Activated CD4-positive, alpha-beta T cell treated with anti-CD3 and anti-CD28 coated beads for 36 hours (primary cell): ENCODE results near the gene CLBA1. TPM values are rescaled to one million over a fixed set of nuclear protein-coding genes. Genes with fewer than 3 reads are reported as not detected.
"Not testable (repeated sequence)": the region's sequence is repeated elsewhere in the genome, so short reads cannot be mapped to it uniquely, and the experiment has no call there.

Experiments used
- ATAC-seq: fragments of 200-7000 bp; cut with Tn5 transposase; one replicate; pipeline ENCODE4 v1.10.0; 2021; ENCODE audit warnings: mild to moderate bottlenecking, moderate library complexity
- CTCF ChIA-PET: fragments of 350-600 bp; sonication (Branson Sonifier 250); formaldehyde crosslinking; loops from one replicate; lab custom pipeline; 2021; ENCODE audit warnings: antibody characterized with exemption; lab: Charles Lee
- POLR2A ChIA-PET: fragments of 350-600 bp; sonication (Branson Sonifier 250); formaldehyde crosslinking; loops from one replicate; lab custom pipeline; 2021; ENCODE audit warnings: antibody characterized with exemption, inconsistent platforms; lab: Charles Lee
- DNase-seq: peaks from one replicate; pipeline ENCODE4 v3.0.0-alpha.2; 2020
- H3K27ac Mint-ChIP-seq: one replicate; pipeline ENCODE4 v1.8.0; 2021; ENCODE audit warnings: mixed read lengths
- H3K27me3 Mint-ChIP-seq: one replicate; pipeline ENCODE4 v1.8.0; 2021; ENCODE audit warnings: mixed read lengths
- H3K36me3 Mint-ChIP-seq: one replicate; pipeline ENCODE4 v1.8.0; 2021; ENCODE audit warnings: low read depth, mixed read lengths
- H3K4me1 Mint-ChIP-seq: one replicate; pipeline ENCODE4 v1.8.0; 2021; ENCODE audit warnings: mixed read lengths
- H3K4me3 Mint-ChIP-seq: one replicate; pipeline ENCODE4 v1.8.0; 2021; ENCODE audit warnings: mild to moderate bottlenecking, moderate library complexity, mixed read lengths
- H3K9me3 Mint-ChIP-seq: one replicate; pipeline ENCODE4 v1.8.0; 2021; ENCODE audit warnings: low read depth, mixed read lengths
- intact Hi-C, 2 experiments: fragments of 100-400 bp; cut with DNase I in 1 of 2; cut with micrococcal nuclease in 1 of 2; formaldehyde crosslinking; loops; one replicate each; pipeline versions ENCODE4 v1.14.2 to v1.15.1; 2022 to 2024; cut with DNase I, micrococcal nuclease
- total RNA-seq, 2 experiments: library from RNA; stranded (reverse); gene quantifications; one replicate each; pipeline ENCODE4 v1.2.3, GENCODE V29; 2021

The CLBA1 gene
- total RNA-seq, 2 experiments from 2014 or later, result 1.1 to 1.9 TPM

DNA sequence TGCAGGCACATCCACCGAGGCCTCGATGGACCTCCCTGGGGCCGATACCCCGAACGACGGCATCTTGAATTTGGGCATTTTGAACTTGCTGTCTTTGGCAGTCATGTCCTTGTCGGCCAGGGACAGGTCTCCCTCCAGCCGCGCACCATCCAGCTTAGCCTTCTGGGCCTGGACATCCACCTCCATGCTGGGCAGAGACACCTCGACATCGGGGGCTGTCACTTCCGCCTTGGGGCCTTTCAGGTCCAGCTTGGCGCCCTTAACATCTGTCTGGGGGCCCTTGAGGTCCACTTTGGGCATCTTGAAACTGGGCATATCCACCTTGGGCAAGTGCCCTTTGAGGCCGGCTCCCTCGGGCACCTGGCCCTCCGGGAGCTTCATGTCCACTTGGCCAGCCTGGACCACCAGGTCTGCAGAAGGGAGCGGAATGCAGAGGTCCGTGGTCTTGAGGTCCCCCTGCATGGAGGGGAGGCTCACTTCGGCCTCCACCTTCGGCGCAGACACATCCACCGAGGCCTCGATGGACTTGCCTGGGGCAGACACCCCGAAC, 36.1 kb upstream of the CLBA1 start:
- H3K9me3 Mint-ChIP-seq, H3K4me1 Mint-ChIP-seq, CTCF ChIA-PET, POLR2A ChIA-PET, DNase-seq, intact Hi-C loops, H3K4me3 Mint-ChIP-seq, H3K36me3 Mint-ChIP-seq, H3K27me3 Mint-ChIP-seq, H3K27ac Mint-ChIP-seq, ATAC-seq: not testable (repeated sequence)

DNA sequence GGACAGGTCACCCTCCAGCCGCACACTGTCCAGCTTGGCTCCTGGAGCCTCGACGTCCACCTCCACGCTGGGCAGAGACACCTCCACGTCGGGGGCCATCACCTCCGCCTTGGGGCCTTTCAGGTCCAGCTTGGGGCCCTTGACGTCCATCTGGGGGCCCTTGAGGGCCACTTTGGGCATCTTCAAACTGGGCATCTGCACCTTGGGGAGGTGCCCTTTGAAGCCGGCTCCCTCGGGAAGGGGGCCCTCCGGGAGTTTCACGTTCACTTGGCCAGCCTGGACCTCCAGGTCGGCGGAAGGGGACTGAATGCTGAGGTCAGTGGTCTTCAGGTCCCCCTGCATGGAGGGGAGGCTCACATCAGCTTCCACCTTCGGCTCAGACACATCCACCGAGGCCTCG, 35.6 kb upstream of the CLBA1 start:
- CTCF ChIA-PET, result no interaction called here
- Mint-ChIP-seq H3K27me3 (peaks cover 3% of the 10 kb centered on the region), H3K27ac (no peak overlapping the region), H3K4me3 (no peak overlapping the region), H3K36me3 (no peaks in the 10 kb centered on the region), H3K9me3 (no peaks in the 10 kb centered on the region), H3K4me1 (no peaks in the 10 kb centered on the region)
- intact Hi-C loops, result no loop called here
- POLR2A ChIA-PET, result no interaction called here
- no peak for DNase-seq
- ATAC-seq, result no peak

- not testable (repeated sequence) for H3K27ac Mint-ChIP-seq, DNase-seq, ATAC-seq
Observed at GRCh38 chr14:104950701-104951100, 34.9 kb upstream of the CLBA1 start.

DNA sequence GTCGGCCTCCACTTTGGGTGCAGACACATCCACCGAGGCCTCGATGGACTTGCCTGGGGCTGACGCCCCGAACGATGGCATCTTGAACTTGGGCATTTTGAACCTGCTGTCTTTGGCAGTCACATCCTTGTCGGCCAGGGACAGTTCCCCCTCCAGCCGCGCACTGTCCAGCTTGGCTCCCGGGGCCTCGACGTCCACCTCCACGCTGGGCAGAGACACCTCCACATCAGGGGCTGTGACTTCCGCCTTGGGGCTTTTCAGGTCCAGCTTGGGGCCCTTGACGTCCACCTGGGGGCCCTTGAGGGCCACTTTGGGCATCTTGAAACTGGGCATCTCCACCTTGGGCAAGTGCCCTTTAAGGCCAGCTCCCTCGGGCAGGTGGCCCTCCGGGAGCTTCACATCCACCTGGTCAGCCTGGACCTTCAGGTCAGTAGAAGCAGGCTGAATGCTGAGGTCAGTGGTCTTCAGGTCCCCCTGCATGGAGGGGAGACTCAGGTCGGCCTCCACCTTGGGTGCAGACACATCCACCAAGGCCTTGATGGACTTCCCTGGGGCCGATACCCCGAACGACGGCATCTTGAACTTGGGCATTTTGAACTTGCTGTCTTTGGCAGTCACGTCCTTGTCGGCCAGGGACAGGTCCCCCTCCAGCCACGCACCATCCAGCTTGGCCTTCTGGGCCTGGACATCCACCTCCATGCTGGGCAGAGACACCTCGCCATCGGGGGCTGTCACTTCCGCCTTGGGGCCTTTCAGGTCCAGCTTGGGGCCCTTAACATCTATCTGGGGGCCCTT, 33.5 kb upstream of the CLBA1 start:
- ATAC-seq, H3K36me3 Mint-ChIP-seq, H3K27ac Mint-ChIP-seq, H3K4me1 Mint-ChIP-seq, DNase-seq, H3K9me3 Mint-ChIP-seq, CTCF ChIA-PET, POLR2A ChIA-PET, H3K27me3 Mint-ChIP-seq, H3K4me3 Mint-ChIP-seq, intact Hi-C loops: not testable (repeated sequence)

More at GRCh38 chr14:104950701-104951100, 34.9 kb upstream of the CLBA1 start:
- intact Hi-C loops, CTCF ChIA-PET, H3K36me3 Mint-ChIP-seq, H3K4me1 Mint-ChIP-seq, POLR2A ChIA-PET, H3K27me3 Mint-ChIP-seq, H3K9me3 Mint-ChIP-seq, H3K4me3 Mint-ChIP-seq: not testable (repeated sequence)

DNA sequence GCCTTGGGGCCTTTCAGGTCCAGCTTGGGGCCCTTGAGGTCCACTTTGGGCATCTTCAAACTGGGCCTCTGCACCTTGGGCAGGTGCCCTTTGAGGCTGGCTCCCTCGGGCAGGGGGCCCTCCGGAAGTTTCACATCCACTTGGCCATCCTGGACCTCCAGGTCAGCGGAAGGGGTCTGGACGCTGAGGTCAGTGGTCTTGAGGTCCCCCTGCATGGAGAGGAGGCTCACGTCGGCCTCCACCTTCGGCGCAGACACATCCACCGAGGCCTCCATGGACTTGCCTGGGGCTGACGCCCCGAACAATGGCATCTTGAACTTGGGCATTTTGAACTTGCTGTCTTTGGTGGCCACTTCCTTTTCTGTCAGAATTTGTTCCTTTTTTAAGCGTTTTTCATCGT, 32.5 kb upstream of the CLBA1 start:
- Mint-ChIP-seq H3K27me3 (peaks cover 13% of the 10 kb centered on the region), H3K27ac (no peak overlapping the region), H3K9me3 (no peaks in the 10 kb centered on the region), H3K36me3 (no peaks in the 10 kb centered on the region), H3K4me1 (no peaks in the 10 kb centered on the region), H3K4me3 (no peak overlapping the region)
- CTCF ChIA-PET, result no interaction called here
- intact Hi-C loops, result no loop called here
- ATAC-seq (no peak), DNase-seq (no peak)
- POLR2A ChIA-PET, result no interaction called here

DNA sequence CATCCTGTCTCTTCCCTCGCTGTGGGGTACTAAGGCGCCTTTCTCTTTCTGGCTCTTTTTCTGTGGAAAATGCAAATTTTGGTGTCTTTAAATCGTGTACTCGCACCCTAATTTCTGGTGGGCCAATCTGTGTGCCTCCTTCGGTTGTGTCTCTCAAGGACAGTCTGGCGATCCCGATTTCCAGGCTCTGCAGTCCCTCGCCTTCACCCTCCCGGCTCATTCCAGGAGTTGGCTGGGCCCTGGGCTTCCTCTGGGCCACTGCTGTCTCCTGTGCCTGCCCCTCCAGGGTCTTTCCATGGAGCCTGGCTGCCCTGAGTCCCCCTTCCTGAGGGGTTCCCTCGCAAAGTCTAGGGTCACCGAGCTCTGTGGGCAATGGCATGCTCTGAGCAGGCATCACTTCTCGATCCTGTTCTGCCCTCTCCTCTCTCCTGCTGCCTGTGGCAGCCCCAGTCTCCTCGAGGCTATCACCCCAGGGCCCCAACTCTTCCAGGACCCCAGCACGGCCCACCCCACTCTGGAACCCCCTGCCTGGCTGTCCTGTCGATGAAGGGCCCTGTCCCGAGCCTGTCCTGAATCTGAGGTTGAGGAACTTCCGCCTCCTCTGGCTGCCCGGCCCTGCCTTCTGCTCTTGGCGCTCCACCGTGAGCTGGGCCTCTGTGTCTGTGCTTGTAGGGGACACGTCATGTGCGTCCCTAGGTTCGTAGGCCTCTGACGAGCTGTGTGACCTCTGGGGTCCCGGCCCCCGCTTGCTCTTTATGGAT, 31.5 kb upstream of the CLBA1 start:
- ATAC-seq (no peak), DNase-seq (no peak)
- Mint-ChIP-seq H3K4me3 (no peak overlapping the region), H3K27me3 (peaks cover 15% of the 10 kb centered on the region), H3K36me3 (no peaks in the 10 kb centered on the region), H3K27ac (no peak overlapping the region), H3K9me3 (no peaks in the 10 kb centered on the region), H3K4me1 (no peaks in the 10 kb centered on the region)
- CTCF ChIA-PET, result no interaction called here
- POLR2A ChIA-PET, result no interaction called here
- intact Hi-C loops, result no loop called here

DNA sequence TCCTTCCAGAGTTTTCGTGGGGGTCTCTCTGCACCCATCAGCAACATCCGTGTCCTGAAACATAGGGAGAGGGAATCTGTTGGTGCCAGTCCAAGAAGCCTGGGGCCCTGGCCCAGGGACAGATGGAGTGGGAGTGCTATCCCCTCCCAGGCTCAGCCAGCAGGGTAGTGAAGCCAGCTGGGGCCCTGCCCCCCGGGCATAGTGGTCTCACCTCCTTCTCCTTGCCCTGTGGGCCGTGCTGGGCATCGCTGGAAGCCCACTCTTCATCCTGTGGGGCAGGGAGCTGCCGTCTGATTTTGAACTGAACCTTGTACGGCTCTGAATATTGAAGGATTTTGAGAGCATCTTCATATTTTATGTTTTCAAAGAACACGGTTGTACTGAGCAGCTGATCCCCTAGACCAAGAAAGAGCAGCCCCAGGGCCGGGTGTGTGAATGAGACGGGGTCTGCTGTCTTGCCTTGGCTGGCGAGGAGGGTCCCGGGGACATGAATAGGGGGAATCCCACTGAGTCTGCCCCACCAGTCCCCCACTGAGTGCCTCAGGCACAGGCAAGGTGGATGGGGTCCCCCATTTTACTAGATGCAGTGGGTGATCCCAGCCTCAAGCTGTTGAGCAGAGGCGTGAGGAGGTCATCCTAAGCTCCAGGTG, 30.7 kb upstream of the CLBA1 start:
- no peak overlapping the region for H3K4me3 Mint-ChIP-seq
- CTCF ChIA-PET, result no interaction called here
- H3K4me1 Mint-ChIP-seq, result no peaks in the 10 kb centered on the region
- no peak for ATAC-seq
- H3K27me3 Mint-ChIP-seq, result peaks cover 15% of the 10 kb centered on the region
- H3K27ac Mint-ChIP-seq, result no peak overlapping the region
- intact Hi-C loops, result no loop called here
- POLR2A ChIA-PET, result no interaction called here
- no peaks in the 10 kb centered on the region for H3K9me3 Mint-ChIP-seq
- H3K36me3 Mint-ChIP-seq, result no peaks in the 10 kb centered on the region
- no peak for DNase-seq

GRCh38 chr14:104955396-104955770, 30.2 kb upstream of the CLBA1 start:
- peaks cover 15% of the 10 kb centered on the region for H3K27me3 Mint-ChIP-seq
- no peaks in the 10 kb centered on the region for H3K36me3 Mint-ChIP-seq
- H3K4me3 Mint-ChIP-seq, result no peak overlapping the region
- H3K27ac Mint-ChIP-seq, result no peak overlapping the region
- no peaks in the 10 kb centered on the region for H3K4me1 Mint-ChIP-seq
- ChIA-PET POLR2A (no interaction called here), CTCF (no interaction called here)
- ATAC-seq (no peak), DNase-seq (no peak)
- intact Hi-C loops, result no loop called here
- no peaks in the 10 kb centered on the region for H3K9me3 Mint-ChIP-seq

DNA sequence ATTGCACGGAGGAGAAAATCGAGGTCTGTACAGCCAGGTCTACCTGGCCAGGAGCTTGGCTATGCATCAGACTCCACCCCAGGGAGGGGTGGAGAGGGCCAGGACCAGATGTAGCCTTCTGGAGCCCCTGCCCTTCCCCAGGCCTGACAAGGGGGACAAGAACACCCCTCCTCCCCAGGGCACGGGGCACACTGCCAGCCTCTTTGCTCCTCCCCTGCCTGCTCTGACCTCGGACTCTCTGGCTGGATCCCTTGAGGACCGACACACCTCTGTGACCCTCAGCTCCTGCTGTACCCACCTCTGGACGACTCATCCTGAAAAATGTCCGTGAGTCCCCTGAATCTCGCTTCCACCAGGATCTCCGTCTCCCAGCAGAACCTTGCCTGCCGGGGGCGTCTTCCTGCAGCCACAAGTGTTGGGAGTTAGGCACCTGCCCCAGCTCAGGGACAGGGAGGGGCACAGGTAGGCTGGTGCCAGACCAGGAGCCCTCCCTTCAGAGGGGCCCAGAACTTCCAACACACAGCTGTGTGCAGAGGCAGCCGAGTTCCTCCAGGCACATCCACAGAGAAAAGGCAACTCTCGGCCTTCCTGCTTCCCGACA, 29.2 kb upstream of the CLBA1 start:
- intact Hi-C loops, result no loop called here
- CTCF ChIA-PET, result no interaction called here
- no peak overlapping the region for H3K4me3 Mint-ChIP-seq
- H3K27me3 Mint-ChIP-seq, result peaks cover 15% of the 10 kb centered on the region
- DNase-seq (no peak), ATAC-seq (no peak)
- H3K4me1 Mint-ChIP-seq, result no peaks in the 10 kb centered on the region
- no peaks in the 10 kb centered on the region for H3K36me3 Mint-ChIP-seq
- no peaks in the 10 kb centered on the region for H3K9me3 Mint-ChIP-seq
- POLR2A ChIA-PET, result no interaction called here
- H3K27ac Mint-ChIP-seq, result no peak overlapping the region

- no peak overlapping the region for H3K4me3 Mint-ChIP-seq
- ATAC-seq, result no peak
- H3K27me3 Mint-ChIP-seq, result peaks cover 15% of the 10 kb centered on the region
- H3K36me3 Mint-ChIP-seq, result no peaks in the 10 kb centered on the region
- H3K4me1 Mint-ChIP-seq, result no peaks in the 10 kb centered on the region
- intact Hi-C loops, result no loop called here
- ChIA-PET CTCF (interaction anchor here (0.6 kb wide), 1 partner anchor 20 kb away, joined by 3 read pairs; no protein-coding TSS in a partner anchor), POLR2A (no interaction called here)
- no peaks in the 10 kb centered on the region for H3K9me3 Mint-ChIP-seq
- DNase-seq, result no peak
- no peak overlapping the region for H3K27ac Mint-ChIP-seq
Observed at GRCh38 chr14:104957146-104958113, 28.2 kb upstream of the CLBA1 start.
